ENCODE results near the gene HSF2. TPM values are rescaled to one million over a fixed set of nuclear protein-coding genes. Genes with fewer than 3 reads are reported as not detected.
A peak's percentile ranks its signal among the peaks of the same experiment; 100 is the strongest.

Gene HSF2
- total and polyA plus RNA-seq, 2 of the 13 experiments (the other 11 are each of a cell fraction or from before 2014, with no cell fraction given), result 24.8 to 26.4 TPM

DNA sequence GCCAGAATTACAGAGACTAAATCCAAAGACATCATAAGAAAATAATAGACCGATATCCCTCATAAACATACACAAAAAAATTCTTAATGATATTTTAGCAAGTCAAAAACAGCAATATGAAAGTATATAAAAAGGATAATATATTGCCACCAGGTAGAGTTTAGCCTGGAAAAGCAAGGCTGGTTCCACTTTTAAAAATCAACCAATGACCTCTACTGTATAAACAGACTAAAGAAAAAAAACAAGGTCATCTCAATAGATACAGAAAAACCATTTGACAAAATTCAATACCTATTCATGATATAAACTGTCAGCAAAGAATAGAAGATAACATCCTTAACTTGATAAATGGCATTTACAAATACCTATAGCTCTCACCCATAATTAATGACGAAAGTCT is 62.4 kb downstream of the HSF2 start:
- no peak for FAIRE-seq
- CTCF ChIA-PET (ENCODE audit: low intra/inter-chr PET ratio, low total read pairs), result no interaction called here
- peaks cover 87% of the 10 kb centered on the region for H3K79me2 ChIP-seq (ENCODE audit: insufficient read depth, low read length)

DNA sequence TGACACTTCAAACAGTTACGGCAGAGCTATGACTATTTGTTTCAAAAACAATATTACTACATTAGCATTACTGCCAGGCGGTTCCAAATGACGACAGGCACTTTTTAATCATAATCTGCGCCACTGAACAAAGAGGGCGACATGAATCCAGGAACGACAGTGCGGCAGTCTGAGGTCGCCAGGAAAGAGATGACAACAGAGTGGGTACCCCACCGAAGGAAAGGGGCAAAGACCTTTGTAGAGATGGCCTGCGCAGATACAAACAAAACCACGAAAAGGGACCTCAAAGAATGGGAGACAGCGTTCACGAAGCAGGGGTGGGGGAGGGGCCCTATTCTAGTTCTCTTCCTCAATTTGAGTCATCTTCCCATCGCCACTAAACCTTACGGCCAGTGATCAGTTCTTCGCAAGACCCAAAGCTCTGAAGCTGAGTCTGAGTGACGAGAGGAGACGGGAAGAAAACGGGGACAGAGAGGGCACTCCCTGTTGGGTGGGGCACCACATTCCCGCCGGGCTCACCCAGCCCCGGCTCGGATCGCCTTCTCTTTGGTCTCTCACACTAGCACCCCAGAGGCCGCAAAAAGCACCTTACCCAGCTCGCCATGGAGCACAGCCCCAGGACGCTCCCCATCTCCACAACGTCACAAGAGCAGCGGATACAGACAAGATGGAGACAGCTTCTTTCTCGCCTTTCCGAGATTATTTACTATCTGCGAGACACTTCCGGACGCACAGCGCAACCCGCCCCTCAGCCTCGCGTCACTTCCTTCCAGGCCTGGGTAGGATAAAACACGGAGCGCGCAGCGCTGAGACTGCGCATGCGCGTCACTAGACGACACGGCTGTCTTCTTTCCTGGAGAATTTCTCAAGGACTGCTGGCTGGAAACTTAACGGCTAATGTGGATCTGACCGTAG is 71.9 kb downstream of the HSF2 start, which contains the start of gene SERINC1:
Gene SERINC1, minus strand, starts transcription at position 701 of the 915 bp plus-strand sequence. Its CDS starts 70 bp downstream, at position 631.
- TSS peak; percentile 70 for BruUV-seq (replicated peaks)
- ChIA-PET CTCF (ENCODE audit: low intra/inter-chr PET ratio, low total read pairs) (no interaction called here), POLR2A (interaction anchor here (0.7 to 1.7 kb wide), 8 partner anchors 12 to 327 kb away, joined by 3 to 10 read pairs (median 4); partner anchors contain the start of genes HSF2 and SMPDL3A)
- DNase-seq (ENCODE audit: low spot score) (peak; percentile 92), ATAC-seq (peak; percentile 99), FAIRE-seq (peak; percentile 93)
- Histone ChIP-seq H3K9me3 (ENCODE audit: low read length) (no peaks in the 10 kb centered on the region), H3K4me1 (ENCODE audit: insufficient read depth, low read length) (peaks cover 27% of the 10 kb centered on the region), H3K27me3 (ENCODE audit: control insufficient read depth in 1 of 2, insufficient read depth in 2 of 2, low read length in 2 of 2) (no peaks in the 10 kb centered on the region; a peak in 2 of 5 replicates), H3K36me3 (replicated peaks in 1 of 2; ENCODE audit: control insufficient read depth in 1 of 2, insufficient read depth in 2 of 2, low read length in 2 of 2) (0 out of 5 replicates have a peak, but pooled peaks cover 0 to 4% of the 10 kb centered on the region in 2 experiments), H3K79me2 (ENCODE audit: insufficient read depth, low read length) (peaks cover 56% of the 10 kb centered on the region), H3K27ac (ENCODE audit: extremely low read length, insufficient read depth, low read length) (peak within 1 kb of the TSS; percentile 75), H3K4me3 (replicated peaks in 1 of 3; ENCODE audit: insufficient read depth in 1 of 3, low read depth in 2 of 3, low read length in 3 of 3) (peak within 1 kb of the TSS; percentile 82 to 96 (median 92)), H3K4me2 (ENCODE audit: low read depth, low read length) (peak within 1 kb of the TSS; percentile 83), H3K9ac (ENCODE audit: insufficient read depth, low read depth, low read length) (peak within 1 kb of the TSS; percentile 83), H4K20me1 (ENCODE audit: insufficient read depth, low read length) (peaks cover 45% of the 10 kb centered on the region), H2AFZ (ENCODE audit: low read length) (peak within 1 kb of the TSS; percentile 99)
- in situ Hi-C loops (cut with HindIII; ENCODE audit: extremely low pct_ligation_motif_present, low pct_unique_long_range_greater_than_20kb) (no loop called here), intact Hi-C loops (cut with micrococcal nuclease; ENCODE audit: unreplicated experiment) (loop anchor here (5.0 kb wide), 4 partner anchors 74 to 321 kb away; partner anchors contain the start of genes HSF2 and PKIB)
- WGBS (ENCODE audit: low lambda C conversion rate), result under 1% methylated on average over 45 of the region's 49 CpGs
- TF ChIP-seq KMT2B (CRISPR knock-in tag; IDR thresholded peaks at IDR 0.05) (peak; percentile 96), PLRG1 (conservative IDR thresholded peaks at IDR 0.05) (no peak), ZNF605 (CRISPR knock-in tag; IDR thresholded peaks at IDR 0.05) (no peak), ISX (CRISPR knock-in tag; conservative IDR thresholded peaks at IDR 0.05) (no peak), HCFC1 (IDR thresholded peaks at IDR 0.05; ENCODE audit: low read depth, low read length) (no peak; the same call in 1 of the 2 replicates), HMG20B (CRISPR knock-in tag; conservative IDR thresholded peaks at IDR 0.05) (peak; percentile 11; the same call in 1 of the 2 replicates)
- TF ChIP-seq, protein P1, sequence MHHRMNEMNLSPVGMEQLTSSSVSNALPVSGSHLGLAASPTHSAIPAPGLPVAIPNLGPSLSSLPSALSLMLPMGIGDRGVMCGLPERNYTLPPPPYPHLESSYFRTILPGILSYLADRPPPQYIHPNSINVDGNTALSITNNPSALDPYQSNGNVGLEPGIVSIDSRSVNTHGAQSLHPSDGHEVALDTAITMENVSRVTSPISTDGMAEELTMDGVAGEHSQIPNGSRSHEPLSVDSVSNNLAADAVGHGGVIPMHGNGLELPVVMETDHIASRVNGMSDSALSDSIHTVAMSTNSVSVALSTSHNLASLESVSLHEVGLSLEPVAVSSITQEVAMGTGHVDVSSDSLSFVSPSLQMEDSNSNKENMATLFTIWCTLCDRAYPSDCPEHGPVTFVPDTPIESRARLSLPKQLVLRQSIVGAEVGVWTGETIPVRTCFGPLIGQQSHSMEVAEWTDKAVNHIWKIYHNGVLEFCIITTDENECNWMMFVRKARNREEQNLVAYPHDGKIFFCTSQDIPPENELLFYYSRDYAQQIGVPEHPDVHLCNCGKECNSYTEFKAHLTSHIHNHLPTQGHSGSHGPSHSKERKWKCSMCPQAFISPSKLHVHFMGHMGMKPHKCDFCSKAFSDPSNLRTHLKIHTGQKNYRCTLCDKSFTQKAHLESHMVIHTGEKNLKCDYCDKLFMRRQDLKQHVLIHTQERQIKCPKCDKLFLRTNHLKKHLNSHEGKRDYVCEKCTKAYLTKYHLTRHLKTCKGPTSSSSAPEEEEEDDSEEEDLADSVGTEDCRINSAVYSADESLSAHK (CRISPR knock-in tag; IDR thresholded peaks at IDR 0.05; ENCODE audit: borderline replicate concordance), result no peak
- TF ChIP-seq, protein P2, sequence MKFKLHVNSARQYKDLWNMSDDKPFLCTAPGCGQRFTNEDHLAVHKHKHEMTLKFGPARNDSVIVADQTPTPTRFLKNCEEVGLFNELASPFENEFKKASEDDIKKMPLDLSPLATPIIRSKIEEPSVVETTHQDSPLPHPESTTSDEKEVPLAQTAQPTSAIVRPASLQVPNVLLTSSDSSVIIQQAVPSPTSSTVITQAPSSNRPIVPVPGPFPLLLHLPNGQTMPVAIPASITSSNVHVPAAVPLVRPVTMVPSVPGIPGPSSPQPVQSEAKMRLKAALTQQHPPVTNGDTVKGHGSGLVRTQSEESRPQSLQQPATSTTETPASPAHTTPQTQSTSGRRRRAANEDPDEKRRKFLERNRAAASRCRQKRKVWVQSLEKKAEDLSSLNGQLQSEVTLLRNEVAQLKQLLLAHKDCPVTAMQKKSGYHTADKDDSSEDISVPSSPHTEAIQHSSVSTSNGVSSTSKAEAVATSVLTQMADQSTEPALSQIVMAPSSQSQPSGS (CRISPR knock-in tag; IDR thresholded peaks at IDR 0.05), result peak; percentile 58

More for the DNA sequence above, 62.4 kb downstream of the HSF2 start:
- WGBS (ENCODE audit: low lambda C conversion rate), result 95% methylated on average over 2 of the region's 2 CpGs
- in situ Hi-C loops (cut with HindIII; ENCODE audit: extremely low pct_ligation_motif_present, low pct_unique_long_range_greater_than_20kb) (no loop called here), intact Hi-C loops (cut with micrococcal nuclease; ENCODE audit: unreplicated experiment) (no loop called here)
- no TSS peak for BruUV-seq (replicated peaks)
- TF ChIP-seq ZNF24 (IDR thresholded peaks at IDR 0.05) (no peak), CREB1 (IDR thresholded peaks at IDR 0.05) (no peak), CREB1 (CRISPR knock-in tag; IDR thresholded peaks at IDR 0.05) (no peak), ZBTB14 (CRISPR knock-in tag; IDR thresholded peaks at IDR 0.05) (no peak), GFI1 (CRISPR knock-in tag; IDR thresholded peaks at IDR 0.05; ENCODE audit: borderline replicate concordance) (no peak)
- no peak overlapping the region for H3K27ac ChIP-seq (ENCODE audit: extremely low read length, insufficient read depth, low read length)
- DNase-seq (ENCODE audit: low spot score) (no peak), ATAC-seq (no peak)
- H3K9ac ChIP-seq (ENCODE audit: insufficient read depth, low read depth, low read length), result no peak overlapping the region
- no peaks in the 10 kb centered on the region for H3K27me3 ChIP-seq (ENCODE audit: control insufficient read depth in 1 of 2, insufficient read depth in 2 of 2, low read length in 2 of 2)
- H4K20me1 ChIP-seq (ENCODE audit: insufficient read depth, low read length), result peaks cover 82% of the 10 kb centered on the region
- POLR2A ChIA-PET, result no interaction called here
- H3K4me3 ChIP-seq (replicated peaks in 1 of 3; ENCODE audit: insufficient read depth in 1 of 3, low read depth in 2 of 3, low read length in 3 of 3), result no peak overlapping the region
- peaks cover 2 to 34% of the 10 kb centered on the region in 2 experiments for H3K36me3 ChIP-seq (replicated peaks in 1 of 2; ENCODE audit: control insufficient read depth in 1 of 2, insufficient read depth in 2 of 2, low read length in 2 of 2)
- H3K4me2 ChIP-seq (ENCODE audit: low read depth, low read length), result no peak overlapping the region
- H3K9me3 ChIP-seq (ENCODE audit: low read length), result no peaks in the 10 kb centered on the region
- peaks cover 31% of the 10 kb centered on the region for H3K4me1 ChIP-seq (ENCODE audit: insufficient read depth, low read length)
- no peak overlapping the region for H2AFZ ChIP-seq (ENCODE audit: low read length)
